OCI-LY1 (cell line): Measurements from ENCODE around the gene GSTM1.

Source experiments
- H2AFZ ChIP-seq: fragments of 200-600 bp; sonication (generic), shearing (Covaris generic); 2 replicates; pipeline ENCODE4 v1.6.0; 2014; ENCODE audit warnings: antibody characterized with exemption, mild to moderate bottlenecking, low read length
- H3F3A ChIP-seq: fragments of 200-600 bp; sonication (generic), shearing (Covaris generic); 2 replicates; pipeline ENCODE4 v1.6.0; 2014; ENCODE audit warnings: mild to moderate bottlenecking, antibody characterized with exemption, low read length, moderate library complexity; ENCODE audit not compliant: insufficient read depth
- H3K27ac ChIP-seq: fragments of 200-600 bp; sonication (generic); 2 replicates; pipeline ENCODE4 v1.5.1; 2014; ENCODE audit warnings: low read length, mixed run types, mild to moderate bottlenecking, low read depth; ENCODE audit not compliant: poor library complexity, severe bottlenecking
- H3K27me3 ChIP-seq: fragments of 200-600 bp; sonication (generic); 2 replicates; pipeline ENCODE4 v1.6.0; 2014; ENCODE audit warnings: antibody characterized with exemption, mild to moderate bottlenecking, low read length, moderate library complexity; ENCODE audit not compliant: insufficient read depth
- H3K36me3 ChIP-seq: fragments of 200-600 bp; sonication (generic); 2 replicates; pipeline ENCODE4 v1.6.1; 2014; ENCODE audit warnings: mild to moderate bottlenecking, antibody characterized with exemption, low read length, moderate library complexity, mixed read lengths; ENCODE audit not compliant: insufficient read depth
- H3K4me1 ChIP-seq: fragments of 200-600 bp; sonication (generic); 2 replicates; pipeline ENCODE4 v1.5.1; 2014; ENCODE audit warnings: mild to moderate bottlenecking, low read length, moderate library complexity; ENCODE audit not compliant: insufficient read depth, severe bottlenecking
- H3K4me2 ChIP-seq: fragments of 200-600 bp; sonication (generic), shearing (Covaris generic); 2 replicates; pipeline ENCODE4 v1.6.1; 2014; ENCODE audit warnings: low read length
- H3K4me3 ChIP-seq: fragments of 200-600 bp; sonication (generic); 2 replicates; pipeline ENCODE4 v1.5.1; 2014; ENCODE audit warnings: low read length, low read depth, mild to moderate bottlenecking, mixed read lengths; ENCODE audit not compliant: poor library complexity, severe bottlenecking
- H3K79me2 ChIP-seq: fragments of 200-600 bp; shearing (Covaris generic); 2 replicates; pipeline ENCODE4 v1.6.1; 2016; ENCODE audit warnings: mixed run types, low read length, mixed read lengths; ENCODE audit not compliant: insufficient read depth
- H3K9ac ChIP-seq: fragments of 200-600 bp; sonication (generic), shearing (Covaris generic); 2 replicates; pipeline ENCODE4 v1.6.1; 2014; ENCODE audit warnings: mild to moderate bottlenecking, low read length, mixed read lengths
- H3K9me2 ChIP-seq: fragments of 200-600 bp; sonication (generic), shearing (Covaris generic); 2 replicates; pipeline ENCODE4 v1.6.1; 2014; ENCODE audit warnings: low read depth, mild to moderate bottlenecking, low read length, mixed read lengths
- H3K9me3 ChIP-seq: fragments of 200-600 bp; shearing (Covaris generic); 2 replicates; pipeline ENCODE4 v1.6.1; 2014; ENCODE audit warnings: low read length, mixed read lengths
- H4K20me1 ChIP-seq: fragments of 200-600 bp; sonication (generic), shearing (Covaris generic); 2 replicates; pipeline ENCODE4 v1.6.0; 2016; ENCODE audit warnings: mild to moderate bottlenecking, low read length; ENCODE audit not compliant: insufficient read depth
- CTCF ChIP-seq: fragments of 200-600 bp; sonication (generic), shearing (Covaris generic); IDR thresholded peaks from 2 replicates; pipeline ENCODE4 v1.5.1; 2017; ENCODE audit warnings: mild to moderate bottlenecking, antibody characterized with exemption, low read length, moderate library complexity, mixed read lengths
- EZH2 ChIP-seq: fragments of 200-600 bp; sonication (generic), shearing (Covaris generic); IDR thresholded peaks from 2 replicates; pipeline ENCODE4 v1.8.0; 2017; ENCODE audit warnings: borderline replicate concordance, mixed run types, mild to moderate bottlenecking, antibody characterized with exemption, low read length, moderate library complexity, mixed read lengths

Gene GSTM1

GRCh38 chr1:109687641-109688499 lies at the start of gene GSTM1:
GSTM1 (plus strand) TSS chr1:109687817; CDS start chr1:109687874, 57 bp downstream.
- Histone ChIP-seq H3K27me3 (no peaks in the 10 kb centered on the region), H3K4me3 (peak within 1 kb of the TSS; percentile 57), H3K79me2 (no peaks in the 10 kb centered on the region), H3F3A (no peaks in the 10 kb centered on the region), H3K4me2 (peak within 1 kb of the TSS; percentile 61), H2AFZ (no peak within 1 kb of the TSS), H3K36me3 (no peaks in the 10 kb centered on the region), H3K9me3 (no peaks in the 10 kb centered on the region), H3K9ac (peak within 1 kb of the TSS; percentile 54; the same call in 1 of the 2 replicates), H3K9me2 (no peaks in the 10 kb centered on the region), H3K27ac (no peak within 1 kb of the TSS), H4K20me1 (no peaks in the 10 kb centered on the region), H3K4me1 (peaks cover 6% of the 10 kb centered on the region)
- TF ChIP-seq EZH2 (no peak), CTCF (peak; percentile 21; the same call in 1 of the 2 replicates)

- no peak overlapping the region for H3K27ac ChIP-seq
- no peaks in the 10 kb centered on the region for H3K36me3 ChIP-seq
- H2AFZ ChIP-seq = no peak overlapping the region
- TF ChIP-seq EZH2 (no peak), CTCF (no peak)
- no peaks in the 10 kb centered on the region for H3K9me3 ChIP-seq
- no peak overlapping the region for H3K9ac ChIP-seq
- H4K20me1 ChIP-seq = no peaks in the 10 kb centered on the region
- no peaks in the 10 kb centered on the region for H3K79me2 ChIP-seq
- H3F3A ChIP-seq = no peaks in the 10 kb centered on the region
- H3K9me2 ChIP-seq = no peaks in the 10 kb centered on the region
- H3K4me2 ChIP-seq = no peak overlapping the region
- no peak overlapping the region for H3K4me3 ChIP-seq
- H3K27me3 ChIP-seq = no peaks in the 10 kb centered on the region
- no peaks in the 10 kb centered on the region for H3K4me1 ChIP-seq
Observed at GRCh38 chr1:109639063-109639840, 48.4 kb upstream of the GSTM1 start.

- Histone ChIP-seq H3K9me3 (no peaks in the 10 kb centered on the region), H3K9me2 (no peaks in the 10 kb centered on the region), H3K36me3 (no peaks in the 10 kb centered on the region), H3K9ac (no peak overlapping the region), H3K27ac (no peak overlapping the region), H2AFZ (no peak overlapping the region), H4K20me1 (no peaks in the 10 kb centered on the region), H3K79me2 (no peaks in the 10 kb centered on the region), H3K27me3 (no peaks in the 10 kb centered on the region), H3F3A (no peaks in the 10 kb centered on the region), H3K4me3 (no peak overlapping the region), H3K4me1 (no peaks in the 10 kb centered on the region), H3K4me2 (no peak overlapping the region)
- TF ChIP-seq CTCF = no peak
- no peak for TF ChIP-seq EZH2
Observed at GRCh38 chr1:109639841-109640184, 47.8 kb upstream of the GSTM1 start.
